Endometrium (tissue), 2 donors: ENCODE data around the gene DIPK1B.

ENCODE experiments used
- FAIRE-seq: peaks from 2 replicates; lab custom pipeline; 2012; peaks lifted over from hg19 to GRCh38; lab: Jason Lieb, UNC
- donor health status: control.
- donor health status: control.

The DIPK1B gene

GRCh38 chr9:136739509-136739908 is 27.1 kb downstream of the DIPK1B start:
- no peak for FAIRE-seq

GRCh38 chr9:136740069-136740468 is 27.7 kb downstream of the DIPK1B start:
- FAIRE-seq: no peak

- FAIRE-seq: no peak
Observed at GRCh38 chr9:136740491-136740890, 28.1 kb downstream of the DIPK1B start.

GRCh38 chr9:136740971-136741882 is 28.9 kb downstream of the DIPK1B start:
- FAIRE-seq: no peak

- FAIRE-seq: no peak
Observed at GRCh38 chr9:136741883-136742571, 29.7 kb downstream of the DIPK1B start.

- no peak for FAIRE-seq
Observed at GRCh38 chr9:136742591-136743391, 30.4 kb downstream of the DIPK1B start, which contains the start of gene LCN10. Gene LCN10, minus strand, starts transcription at chr9:136742940. Its CDS starts 37 bp downstream, at chr9:136742903.

GRCh38 chr9:136743639-136744211 is 31.4 kb downstream of the DIPK1B start:
- no peak for FAIRE-seq

GRCh38 chr9:136744773-136745172 is 32.4 kb downstream of the DIPK1B start:
- no peak for FAIRE-seq

- no peak for FAIRE-seq
Observed at GRCh38 chr9:136745389-136746154, 33.2 kb downstream of the DIPK1B start.

GRCh38 chr9:136746155-136746490 is 33.8 kb downstream of the DIPK1B start:
- FAIRE-seq: no peak

GRCh38 chr9:136746621-136747020 is 34.2 kb downstream of the DIPK1B start:
- no peak for FAIRE-seq

GRCh38 chr9:136747161-136748060 is 35.0 kb downstream of the DIPK1B start:
- no peak for FAIRE-seq

- no peak for FAIRE-seq
Observed at GRCh38 chr9:136748201-136748600, 35.8 kb downstream of the DIPK1B start, which contains the start of gene LCN6. Gene LCN6, minus strand, starts transcription at chr9:136748525. Its CDS starts 42 bp downstream, at chr9:136748483.

GRCh38 chr9:136748666-136749611 is 36.6 kb downstream of the DIPK1B start:
- FAIRE-seq: no peak

GRCh38 chr9:136750526-136750925 is 38.2 kb downstream of the DIPK1B start:
- FAIRE-seq: no peak

- no peak for FAIRE-seq
Observed at GRCh38 chr9:136751244-136751643, 38.9 kb downstream of the DIPK1B start.

GRCh38 chr9:136751814-136752213 is 39.4 kb downstream of the DIPK1B start:
- no peak for FAIRE-seq

- FAIRE-seq: no peak
Observed at GRCh38 chr9:136753371-136754058, 41.1 kb downstream of the DIPK1B start.
